Measurements from ENCODE around the gene GABRB2.

DNA sequence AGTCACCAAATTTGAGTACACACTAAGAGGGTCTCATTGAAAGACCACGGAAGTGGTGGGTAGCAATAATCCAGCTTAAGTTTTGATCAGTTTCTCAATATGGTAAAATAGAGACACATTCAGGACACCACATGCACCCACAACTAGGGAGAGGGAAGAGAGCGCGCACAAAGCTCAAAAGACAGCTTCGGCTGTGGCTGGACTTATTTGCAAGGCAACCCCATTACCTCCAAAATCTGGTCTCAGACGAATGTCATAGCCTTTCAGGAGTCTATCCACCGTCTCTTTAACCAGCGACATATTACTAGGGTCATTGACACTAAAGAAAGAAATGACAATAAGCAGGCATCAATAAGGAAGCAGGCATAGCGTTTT lies 443 bp downstream of the GABRB2 start:
- TF ChIP-seq CTCF (IDR thresholded peaks at IDR 0.05) (no peak), POLR2AphosphoS5 (IDR thresholded peaks at IDR 0.05; ENCODE audit: low read depth, low read length) (no peak), REST (IDR thresholded peaks at IDR 0.05; ENCODE audit: insufficient read depth in 1 of 2, low read depth in 2 of 2, low read length in 1 of 2) (no peak), SIN3A (IDR thresholded peaks at IDR 0.05; ENCODE audit: borderline replicate concordance, insufficient read depth, low read depth, low read length) (no peak), TCF7L2 (IDR thresholded peaks at IDR 0.05; ENCODE audit: low read depth, low read length) (no peak)

Measured in Panc1 (cell line).